ENCODE measurements around the gene CEP68. TPM values are rescaled to one million over a fixed set of nuclear protein-coding genes. Genes with fewer than 3 reads are reported as not detected.
"Not testable (repeated sequence)": the region's sequence is repeated elsewhere in the genome, so short reads cannot be mapped to it uniquely, and the experiment has no call there.

CEP68 gene
- total RNA-seq, 4 donors from 2014 or later = 11.6 to 32.2 (median 15.9) TPM

GRCh38 chr2:65129826-65130663 lies 73.8 kb downstream of the CEP68 start, which contains the start of gene RAB1A:
RAB1A (minus strand) TSS chr2:65130106; CDS start chr2:65129915, 191 bp downstream.
- H3K9me3 ChIP-seq = no peaks in the 10 kb centered on the region
- TF ChIP-seq CTCF (IDR thresholded peaks at IDR 0.05) = peak; percentile 28 to 48 (median 40)
- TF ChIP-seq EP300 (IDR thresholded peaks at IDR 0.05; ENCODE audit: low read depth) = peak; percentile 30
- TF ChIP-seq POLR2A (IDR thresholded peaks at IDR 0.05) = peak; percentile 96
- peak; percentile 91 to 96 (median 92) for TF ChIP-seq POLR2AphosphoS5 (IDR thresholded peaks at IDR 0.05)
- peak within 1 kb of the TSS; percentile 82 to 92 (median 89) for H3K4me3 ChIP-seq
- intact Hi-C loops (cut with DNase I; ENCODE audit: low total_unique reads) (loop anchor here (2.0 kb wide), 1 partner anchor 73 kb away; the partner anchor contains the start of gene CEP68), in situ Hi-C loops (cut with MboI; ENCODE audit: low pct_ligation_motif_present in 1 of 4, low pct_unique_long_range_greater_than_20kb in 1 of 4, low sequenced_read_pairs in 3 of 4) (no loop called here)
- no peaks in the 10 kb centered on the region for H3K36me3 ChIP-seq
- H3K27ac ChIP-seq = peak within 1 kb of the TSS; percentile 95 to 99 (median 96)
- peak; percentile 99 for DNase-seq
- H3K27me3 ChIP-seq = no peaks in the 10 kb centered on the region
- WGBS, 2 donors (ENCODE audit: low coverage in 1 of 2) = 1% methylated on average over 65 of the region's 76 CpGs; no CpG with 5 or more reads in 1 of the 2 donors
- H3K4me1 ChIP-seq = peaks cover 11 to 45% (median 41%) of the 10 kb centered on the region in 4 donors

- DNase-seq = no peak
- H3K27ac ChIP-seq = peak overlapping the region; percentile 95 to 99 (median 96)
- 11 to 45% methylated on average over 6 to 19 of the region's 19 CpGs for WGBS, 2 donors (ENCODE audit: low coverage in 1 of 2)
- no peaks in the 10 kb centered on the region for H3K9me3 ChIP-seq
- H3K4me1 ChIP-seq = peaks cover 11 to 38% (median 34%) of the 10 kb centered on the region in 4 donors
- TF ChIP-seq EP300 (IDR thresholded peaks at IDR 0.05; ENCODE audit: low read depth) = no peak
- TF ChIP-seq CTCF (IDR thresholded peaks at IDR 0.05) = no peak
- TF ChIP-seq POLR2A (IDR thresholded peaks at IDR 0.05) = no peak
- no peak for TF ChIP-seq POLR2AphosphoS5 (IDR thresholded peaks at IDR 0.05)
- no peaks in the 10 kb centered on the region for H3K36me3 ChIP-seq
- H3K27me3 ChIP-seq = no peaks in the 10 kb centered on the region
- intact Hi-C loops (cut with DNase I; ENCODE audit: low total_unique reads) = loop anchor here (2.0 kb wide), 1 partner anchor 74 kb away; the partner anchor contains the start of gene CEP68
- in situ Hi-C loops (cut with MboI; ENCODE audit: low pct_ligation_motif_present in 1 of 4, low pct_unique_long_range_greater_than_20kb in 1 of 4, low sequenced_read_pairs in 3 of 4) = no loop called here
- peak overlapping the region; percentile 57 to 92 (median 84) for H3K4me3 ChIP-seq
Observed at GRCh38 chr2:65130664-65131175, 74.5 kb downstream of the CEP68 start.

- H3K27ac ChIP-seq; H3K4me3 ChIP-seq; H3K9me3 ChIP-seq; H3K36me3 ChIP-seq; H3K27me3 ChIP-seq; intact Hi-C loops (cut with DNase I; ENCODE audit: low total_unique reads); DNase-seq; in situ Hi-C loops (cut with MboI; ENCODE audit: low pct_ligation_motif_present in 1 of 4, low pct_unique_long_range_greater_than_20kb in 1 of 4, low sequenced_read_pairs in 3 of 4): not testable (repeated sequence)
- 83 to 95% methylated on average over 8 to 15 of the region's 15 CpGs for WGBS, 2 donors (ENCODE audit: low coverage in 1 of 2)
- H3K4me1 ChIP-seq = peaks cover 5 to 16% (median 13%) of the 10 kb centered on the region in 4 donors
Observed at GRCh38 chr2:65132930-65133329, 76.7 kb downstream of the CEP68 start.

- no peak for DNase-seq
- Histone ChIP-seq H3K4me1 (peaks cover 4 to 9% (median 7%) of the 10 kb centered on the region in 4 donors), H3K9me3 (no peaks in the 10 kb centered on the region), H3K27me3 (no peaks in the 10 kb centered on the region), H3K36me3 (no peaks in the 10 kb centered on the region), H3K27ac (no peak overlapping the region), H3K4me3 (no peak overlapping the region)
- TF ChIP-seq POLR2AphosphoS5 (IDR thresholded peaks at IDR 0.05) (no peak), POLR2A (IDR thresholded peaks at IDR 0.05) (no peak), CTCF (IDR thresholded peaks at IDR 0.05) (no peak), EP300 (IDR thresholded peaks at IDR 0.05; ENCODE audit: low read depth) (no peak)
- intact Hi-C loops (cut with DNase I; ENCODE audit: low total_unique reads) (no loop called here), in situ Hi-C loops (cut with MboI; ENCODE audit: low pct_ligation_motif_present in 1 of 4, low pct_unique_long_range_greater_than_20kb in 1 of 4, low sequenced_read_pairs in 3 of 4) (no loop called here)
- WGBS, 2 donors (ENCODE audit: low coverage in 1 of 2) = 65 to 70% methylated on average over 4 of the region's 4 CpGs
Observed at GRCh38 chr2:65133626-65134025, 77.4 kb downstream of the CEP68 start.

Data from transverse colon (tissue), 4 donors.